Calu3 (cell line): ENCODE measurements around the gene MNT. TPM values are rescaled to one million over a fixed set of nuclear protein-coding genes. Genes with fewer than 3 reads are reported as not detected.
A peak's percentile ranks its signal among the peaks of the same experiment; 100 is the strongest.

ENCODE experiments used
- BruUV-seq: library from RNA; stranded (reverse); fragments of 400-500 nt; replicated peaks from 2 replicates; lab custom pipeline; 2021; lab: Mats Ljungman, UMichigan
- CTCF ChIA-PET: fragments of 300-600 bp; sonication (Branson Sonifier 250); formaldehyde crosslinking; loops from one replicate; lab custom pipeline; 2022; ENCODE audit warnings: antibody characterized with exemption; lab: Charles Lee
- DNase-seq: peaks from one replicate; pipeline ENCODE4 v3.0.0; 2022
- H3K27ac Mint-ChIP-seq: one replicate; pipeline ENCODE4 v1.8.0; 2022; ENCODE audit warnings: mixed read lengths; ENCODE audit not compliant: unreplicated experiment
- H3K27me3 Mint-ChIP-seq: one replicate; pipeline ENCODE4 v1.8.0; 2022; ENCODE audit warnings: mixed read lengths; ENCODE audit not compliant: unreplicated experiment
- H3K36me3 Mint-ChIP-seq: one replicate; pipeline ENCODE4 v1.8.0; 2022; ENCODE audit warnings: mild to moderate bottlenecking, moderate library complexity, mixed read lengths; ENCODE audit not compliant: insufficient read depth, unreplicated experiment
- H3K4me1 Mint-ChIP-seq: one replicate; pipeline ENCODE4 v1.8.0; 2022; ENCODE audit warnings: mild to moderate bottlenecking, low read depth, mixed read lengths; ENCODE audit not compliant: unreplicated experiment
- H3K4me3 Mint-ChIP-seq: one replicate; pipeline ENCODE4 v1.8.0; 2022; ENCODE audit warnings: mild to moderate bottlenecking, low read depth, moderate library complexity, mixed read lengths; ENCODE audit not compliant: unreplicated experiment
- H3K9me3 Mint-ChIP-seq: one replicate; pipeline ENCODE4 v1.8.0; 2022; ENCODE audit warnings: low read depth, mixed read lengths; ENCODE audit not compliant: unreplicated experiment
- CTCF ChIP-seq: fragments of 200-600 bp; IDR thresholded peaks from one replicate; pipeline ENCODE4 v1.8.0; 2022; ENCODE audit warnings: antibody characterized with exemption; ENCODE audit not compliant: unreplicated experiment
- intact Hi-C: fragments of 100-400 bp; cut with micrococcal nuclease; formaldehyde crosslinking; loops from one replicate; pipeline ENCODE4 v1.10.0; 2022; ENCODE audit not compliant: unreplicated experiment
- total RNA-seq: library from RNA; stranded (reverse); gene quantifications from 2 replicates; pipeline ENCODE4 v1.2.3, GENCODE V29; 2022

MNT gene
- total RNA-seq, 1 experiment from 2014 or later, result 32.1 TPM

GRCh38 chr17:2433696-2434095, 32.8 kb upstream of the MNT start:
- intact Hi-C loops, result no loop called here
- no peak for DNase-seq
- Mint-ChIP-seq H3K27ac (peak overlapping the region; percentile 31), H3K9me3 (no peaks in the 10 kb centered on the region), H3K36me3 (peaks cover 9% of the 10 kb centered on the region), H3K4me1 (no peaks in the 10 kb centered on the region), H3K27me3 (no peaks in the 10 kb centered on the region), H3K4me3 (no peak overlapping the region)
- BruUV-seq, result no TSS peak
- TF ChIP-seq CTCF, result no peak
- CTCF ChIA-PET, result no interaction called here

- H3K4me1 Mint-ChIP-seq, result no peaks in the 10 kb centered on the region
- no peak for TF ChIP-seq CTCF
- no peak overlapping the region for H3K4me3 Mint-ChIP-seq
- intact Hi-C loops, result no loop called here
- BruUV-seq, result no TSS peak
- no peak overlapping the region for H3K27ac Mint-ChIP-seq
- peaks cover 8% of the 10 kb centered on the region for H3K36me3 Mint-ChIP-seq
- no peaks in the 10 kb centered on the region for H3K27me3 Mint-ChIP-seq
- DNase-seq, result no peak
- CTCF ChIA-PET, result no interaction called here
- no peaks in the 10 kb centered on the region for H3K9me3 Mint-ChIP-seq
Measured at GRCh38 chr17:2427910-2428309, 27.1 kb upstream of the MNT start.

GRCh38 chr17:2427215-2427614, 26.4 kb upstream of the MNT start:
- no TSS peak for BruUV-seq
- Mint-ChIP-seq H3K4me3 (no peak overlapping the region), H3K4me1 (no peaks in the 10 kb centered on the region), H3K27me3 (no peaks in the 10 kb centered on the region), H3K27ac (no peak overlapping the region), H3K36me3 (peaks cover 8% of the 10 kb centered on the region), H3K9me3 (no peaks in the 10 kb centered on the region)
- no peak for DNase-seq
- CTCF ChIA-PET, result no interaction called here
- intact Hi-C loops, result no loop called here
- no peak for TF ChIP-seq CTCF

- CTCF ChIA-PET, result no interaction called here
- no TSS peak for BruUV-seq
- H3K36me3 Mint-ChIP-seq, result peaks cover 14% of the 10 kb centered on the region
- H3K27me3 Mint-ChIP-seq, result no peaks in the 10 kb centered on the region
- no peak overlapping the region for H3K27ac Mint-ChIP-seq
- no peak for DNase-seq
- no peaks in the 10 kb centered on the region for H3K4me1 Mint-ChIP-seq
- H3K4me3 Mint-ChIP-seq, result no peak overlapping the region
- no peak for TF ChIP-seq CTCF
- intact Hi-C loops, result no loop called here
- no peaks in the 10 kb centered on the region for H3K9me3 Mint-ChIP-seq
Measured at GRCh38 chr17:2423271-2423670, 22.4 kb upstream of the MNT start.
